Stimulated activated CD4-positive, alpha-beta T cell treated with anti-CD3 and anti-CD28 coated beads, Interleukin-12 subunit alpha, Interleukin-12 subunit beta, amount 100 ng/mL, for 4 hours (primary cell): ENCODE measurements around the gene P2RX7.

ENCODE experiments used
- DNase-seq: peaks from one replicate; pipeline ENCODE4 v3.0.0-alpha.2; 2020

Gene P2RX7

DNA sequence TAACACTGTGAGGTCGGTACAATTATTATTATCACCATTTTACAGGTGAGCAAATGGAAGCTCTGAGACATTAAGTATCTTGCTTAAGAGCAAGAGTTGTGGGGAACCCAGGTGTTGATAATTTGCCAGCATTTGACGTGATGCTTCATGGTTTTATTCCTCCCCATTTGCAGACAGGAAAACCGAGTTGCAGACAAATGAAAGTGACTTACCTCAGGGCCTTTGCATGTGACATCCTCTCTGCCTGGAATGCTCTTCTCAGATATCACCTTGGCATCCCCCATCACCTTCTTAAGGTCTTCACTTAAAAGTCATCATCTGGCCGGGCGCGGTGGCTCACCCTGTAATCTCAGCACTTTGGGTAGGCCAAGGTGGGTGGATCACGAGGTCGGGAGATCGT, 21.0 kb upstream of the P2RX7 start:
- DNase-seq = no peak

DNA sequence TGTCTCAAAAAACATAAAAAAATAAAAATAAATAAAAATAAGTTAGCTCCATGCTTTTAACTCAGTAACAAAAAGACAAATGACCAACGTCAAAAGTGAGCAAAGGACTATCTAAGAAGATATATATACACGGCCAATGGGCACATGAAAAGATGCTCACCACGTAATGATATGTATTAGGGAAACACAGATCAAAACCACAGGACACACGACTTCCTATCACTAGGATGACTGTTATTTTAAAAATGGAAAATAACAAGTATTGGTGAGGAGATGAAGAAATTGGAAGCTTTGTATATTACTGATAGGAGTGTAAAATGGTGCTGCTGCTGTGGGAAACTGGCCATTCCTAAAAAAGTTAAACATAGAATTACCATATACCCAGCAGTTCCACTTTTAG, 20.2 kb upstream of the P2RX7 start:
- DNase-seq = no peak

- DNase-seq = no peak
Observed at GRCh38 chr12:121113057-121113456, 19.6 kb upstream of the P2RX7 start.

- no peak for DNase-seq
Observed at GRCh38 chr12:121114019-121114639, 18.5 kb upstream of the P2RX7 start.

- DNase-seq = no peak
Observed at GRCh38 chr12:121114806-121115205, 17.9 kb upstream of the P2RX7 start.

DNA sequence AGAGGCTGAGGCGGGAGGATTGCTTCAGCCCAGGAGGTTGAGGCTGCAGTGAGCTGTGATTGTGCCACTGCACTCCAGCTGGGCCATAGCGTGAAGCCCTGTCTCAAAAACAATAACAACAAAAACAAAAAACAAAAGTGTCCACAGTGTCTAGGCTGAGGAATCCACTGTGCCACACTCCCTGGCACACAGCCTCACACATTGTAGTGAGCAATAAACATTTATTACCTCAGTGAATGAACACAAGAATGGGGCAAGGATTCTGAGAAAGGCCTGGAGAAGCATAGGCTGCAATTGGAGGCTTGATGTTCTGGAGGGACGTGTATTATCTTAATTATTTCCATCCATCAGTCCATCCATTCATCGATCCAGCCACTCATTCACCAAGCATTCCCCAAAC, 17.1 kb upstream of the P2RX7 start:
- DNase-seq = no peak

DNA sequence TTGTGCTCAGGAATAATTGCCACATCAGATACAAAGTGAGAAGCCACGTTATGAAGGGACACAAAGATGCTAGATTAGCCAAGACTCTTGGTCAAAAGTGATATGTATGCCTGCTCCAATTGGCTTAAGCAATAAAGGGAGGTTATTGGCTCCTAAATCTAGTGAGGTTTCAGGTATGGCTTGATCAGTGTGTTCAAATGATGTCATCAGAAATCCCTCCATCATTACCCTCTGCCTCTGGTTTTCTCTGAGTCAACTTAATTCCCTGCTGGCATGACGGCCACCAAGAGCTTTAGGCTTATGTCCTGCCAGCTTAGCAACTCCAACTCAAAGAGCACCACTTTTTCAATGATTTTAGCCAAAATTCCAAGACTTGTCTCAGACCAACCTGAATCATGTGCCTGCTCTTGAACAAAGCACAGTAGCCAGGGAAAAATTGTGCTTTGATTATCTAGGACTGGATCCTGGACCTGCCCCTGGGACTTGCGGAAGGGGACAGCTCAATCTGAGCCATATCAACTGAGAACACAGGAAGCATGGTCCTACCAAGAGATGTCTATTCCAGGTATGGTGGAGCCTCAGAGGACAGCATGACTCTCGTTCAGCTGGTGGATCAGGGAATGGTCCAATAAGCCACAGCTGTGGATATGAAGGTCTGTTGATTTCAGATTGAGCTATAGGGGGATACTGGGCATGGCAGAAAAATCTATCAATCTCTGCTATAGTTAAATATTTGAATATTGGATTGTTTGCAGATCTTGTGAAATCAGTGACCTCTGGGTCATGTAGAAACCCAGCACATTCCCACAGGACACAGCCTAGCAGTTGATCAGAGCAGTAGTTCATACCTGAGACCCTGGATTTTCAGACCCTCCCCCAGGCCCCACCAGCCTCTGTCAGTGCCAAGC, 16.1 kb upstream of the P2RX7 start:
- no peak for DNase-seq

GRCh38 chr12:121117226-121117777, 15.4 kb upstream of the P2RX7 start:
- no peak for DNase-seq

DNA sequence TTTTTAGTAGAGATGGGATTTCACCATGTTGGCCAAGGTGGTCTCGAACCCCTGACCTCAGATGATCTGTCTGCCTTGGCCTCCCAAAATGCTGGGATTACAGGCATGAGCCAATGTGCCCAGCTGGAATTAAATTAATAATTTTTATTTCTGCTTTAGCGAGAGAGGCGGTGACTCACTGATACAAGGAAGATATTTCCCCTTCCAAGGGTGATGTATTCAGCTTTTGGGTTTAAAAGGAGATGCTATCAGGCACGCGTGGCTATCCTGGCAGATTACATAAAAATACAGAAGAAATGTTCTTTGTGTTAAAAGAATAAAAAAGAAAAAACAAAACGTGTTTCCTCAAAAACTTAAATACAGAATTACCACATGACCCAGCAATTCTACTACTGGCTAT, 12.4 kb upstream of the P2RX7 start:
- DNase-seq = no peak

DNA sequence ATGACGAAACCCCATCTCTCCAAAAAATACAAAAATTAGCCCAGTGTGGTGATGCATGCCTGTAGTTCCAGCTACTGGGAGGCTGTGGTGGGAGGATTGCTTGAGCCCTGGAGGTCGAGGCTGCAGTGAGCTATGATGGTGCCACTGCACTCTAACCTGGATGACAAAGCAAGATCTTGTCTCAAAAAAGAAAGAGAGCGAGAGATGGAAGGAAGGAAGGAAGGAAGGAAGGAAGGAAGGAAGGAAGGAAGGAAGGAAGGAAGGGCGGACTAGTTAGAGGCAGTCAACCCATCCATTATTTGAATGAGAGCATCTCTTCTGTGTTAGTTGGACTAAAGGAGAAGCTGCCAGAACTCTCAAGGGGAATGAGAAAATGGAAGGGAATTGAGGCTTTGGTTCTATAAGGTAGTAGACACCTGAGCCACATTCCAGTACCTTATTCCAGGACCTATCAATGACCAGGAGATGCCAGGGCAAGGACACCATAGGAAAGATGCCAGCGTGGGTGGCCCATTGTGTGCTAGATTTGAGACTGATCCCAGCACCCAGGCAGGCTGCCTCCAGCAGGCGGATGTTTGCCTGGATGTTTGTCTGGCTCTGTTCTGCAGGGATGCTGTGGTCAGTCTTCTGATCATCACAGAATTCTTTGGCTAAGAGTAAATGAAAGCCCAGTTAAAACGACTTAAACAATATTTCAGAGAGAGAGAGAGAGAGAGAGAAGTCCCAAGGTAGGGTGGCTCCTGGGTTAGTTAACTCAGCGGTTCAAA, 11.5 kb upstream of the P2RX7 start:
- DNase-seq = no peak

- DNase-seq = no peak
Observed at GRCh38 chr12:121121805-121122204, 10.9 kb upstream of the P2RX7 start.

GRCh38 chr12:121123488-121123887, 9.2 kb upstream of the P2RX7 start:
- DNase-seq = no peak

- DNase-seq = no peak
Observed at GRCh38 chr12:121124402-121125109, 8.1 kb upstream of the P2RX7 start.

DNA sequence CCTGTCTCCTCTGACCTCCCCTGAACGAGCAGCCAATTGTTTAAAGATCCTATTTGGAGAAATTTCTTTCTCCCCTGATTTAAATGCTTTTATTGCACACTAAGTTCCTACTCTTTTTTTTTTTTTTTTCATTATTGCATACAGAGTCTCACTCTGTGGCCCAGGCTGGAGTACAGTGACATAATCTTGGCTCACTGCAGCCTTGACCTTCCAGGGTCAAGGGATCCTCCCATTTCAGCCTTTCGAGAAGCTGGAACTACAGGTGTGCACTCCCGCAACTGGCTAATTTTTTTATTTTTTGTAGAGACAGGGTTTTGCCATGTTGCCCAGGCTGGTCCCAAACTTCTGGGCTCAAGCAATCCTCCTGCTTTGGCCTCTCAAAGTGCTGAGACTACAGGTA, 5.2 kb upstream of the P2RX7 start:
- DNase-seq = no peak

DNA sequence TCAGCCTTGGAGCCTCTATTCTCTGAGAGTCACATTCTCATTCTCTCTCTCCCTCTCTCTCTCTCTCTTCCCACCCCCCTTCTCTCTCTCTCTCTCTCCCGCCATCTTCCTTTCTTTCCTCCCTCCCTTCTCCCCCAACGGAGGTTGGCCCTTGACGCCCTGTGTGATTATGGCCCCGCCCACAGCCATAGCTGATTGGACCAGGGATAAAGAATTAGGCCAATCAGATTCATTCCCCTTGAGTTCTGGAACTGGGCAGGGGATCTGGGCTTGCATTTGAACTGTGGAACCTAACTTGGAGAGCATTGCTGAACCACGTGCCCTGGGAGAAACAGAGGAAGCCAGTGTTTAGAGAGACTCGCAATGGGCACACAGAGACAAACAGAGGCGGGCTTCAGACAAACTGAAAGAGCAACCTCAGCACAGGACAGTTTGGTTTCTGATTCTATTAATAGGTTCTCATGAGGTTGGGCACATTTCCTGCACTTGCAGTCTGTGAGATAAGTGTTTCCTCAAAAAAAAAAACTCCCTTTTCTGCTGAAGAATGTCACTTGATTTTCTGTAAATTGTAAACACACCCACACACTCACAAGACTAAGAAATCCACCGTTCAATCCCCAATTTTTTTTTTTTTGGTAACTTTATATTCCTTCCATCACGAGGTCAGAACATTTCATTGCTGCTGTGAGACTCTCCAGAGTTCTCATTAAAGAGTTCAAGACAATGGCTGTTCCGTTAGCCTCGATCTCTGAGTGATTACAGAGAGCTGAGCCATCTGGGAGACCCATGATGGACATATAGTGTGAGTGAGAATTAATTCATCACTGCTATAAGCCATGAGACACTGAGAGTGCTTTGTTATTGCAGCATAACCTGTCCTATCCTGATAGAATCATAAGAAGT, 3.5 kb upstream of the P2RX7 start:
- DNase-seq = peak; percentile 73

DNA sequence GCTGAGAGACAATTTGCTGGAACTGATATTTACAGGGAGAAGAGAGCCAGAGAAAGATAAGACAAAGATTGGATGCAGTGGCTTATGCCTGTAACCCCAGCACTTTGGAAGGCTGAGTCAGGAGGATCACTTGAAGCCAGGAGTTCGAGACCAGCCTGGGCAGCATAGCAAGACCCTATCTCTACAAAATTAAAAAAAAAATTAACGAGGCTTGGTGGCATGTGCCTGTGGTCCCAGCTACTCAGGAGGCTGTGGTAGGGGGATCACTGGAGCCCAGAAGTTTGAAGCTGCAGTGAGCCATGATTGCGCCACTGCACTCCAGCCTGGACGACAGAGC, 2.9 kb upstream of the P2RX7 start:
- DNase-seq = no peak

DNA sequence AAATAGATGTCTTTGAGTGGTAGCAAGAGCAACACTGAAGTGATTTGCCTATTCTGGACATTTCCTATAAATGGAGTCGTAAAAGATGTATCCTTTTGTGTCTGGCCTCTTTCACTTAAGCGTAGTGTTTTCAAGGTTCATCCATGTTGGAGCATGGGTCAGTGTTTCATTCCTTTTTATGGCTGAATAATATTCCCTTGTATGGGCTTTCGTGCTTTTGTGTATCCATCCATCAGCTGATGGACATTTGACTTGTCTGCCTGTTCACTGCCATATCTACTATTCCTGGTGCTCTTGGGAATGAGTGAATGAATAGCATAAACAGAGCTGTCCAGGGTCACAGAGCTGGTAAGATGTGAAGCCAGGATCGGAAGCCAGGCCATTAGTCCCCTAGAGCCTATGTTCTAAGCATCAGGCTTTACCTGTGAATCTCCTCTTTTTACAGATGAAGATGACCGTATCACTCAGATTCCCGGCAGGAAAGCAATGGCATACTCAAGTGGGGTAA, 1.8 kb upstream of the P2RX7 start:
- no peak for DNase-seq

GRCh38 chr12:121131941-121132341, 735 bp upstream of the P2RX7 start:
- no peak for DNase-seq

GRCh38 chr12:121133838-121134237, 1.2 kb downstream of the P2RX7 start:
- DNase-seq = no peak

- DNase-seq = no peak
Observed at GRCh38 chr12:121135320-121135719, 2.6 kb downstream of the P2RX7 start.

GRCh38 chr12:121137512-121137911, 4.8 kb downstream of the P2RX7 start:
- DNase-seq = no peak

GRCh38 chr12:121138284-121138683, 5.6 kb downstream of the P2RX7 start:
- DNase-seq = no peak
